Type B pancreatic cell (in vitro differentiated cells): ENCODE results near the gene CEP250. TPM values are rescaled to one million over a fixed set of nuclear protein-coding genes. Genes with fewer than 3 reads are reported as not detected.

Source experiments
- DNase-seq: peaks from one replicate; pipeline ENCODE4 v3.0.0; 2021; ENCODE audit warnings: mixed read lengths; ENCODE audit not compliant: unreplicated experiment; ENCODE audit errors: extremely low spot score
- H3K27ac Mint-ChIP-seq: 2 replicates; pipeline ENCODE4 v1.8.0; 2021; ENCODE audit warnings: mild to moderate bottlenecking, mixed read lengths
- H3K27me3 Mint-ChIP-seq: 2 replicates; pipeline ENCODE4 v1.8.0; 2021; ENCODE audit warnings: mixed read lengths
- H3K36me3 Mint-ChIP-seq: 2 replicates; pipeline ENCODE4 v1.8.0; 2021; ENCODE audit warnings: mixed read lengths
- H3K4me1 Mint-ChIP-seq: one replicate; pipeline ENCODE4 v1.8.0; 2021; ENCODE audit warnings: mixed read lengths; ENCODE audit not compliant: unreplicated experiment
- H3K4me3 Mint-ChIP-seq: 2 replicates; pipeline ENCODE4 v1.8.0; 2021; ENCODE audit warnings: mild to moderate bottlenecking, mixed read lengths
- H3K9me3 Mint-ChIP-seq: 2 replicates; pipeline ENCODE4 v1.8.0; 2021; ENCODE audit warnings: mixed read lengths
- total RNA-seq: library from RNA; stranded (reverse); gene quantifications from 2 replicates; pipeline ENCODE4 v1.2.1, GENCODE V29; 2021; ENCODE audit warnings: low replicate concordance
- TF ChIP-seq, protein P1 (sequence below): fragments of 200-600 bp; sonication (generic); conservative IDR thresholded peaks from 2 replicates; pipeline ENCODE4 v1.5.0; 2021; ENCODE audit warnings: antibody characterized with exemption, mild to moderate bottlenecking

The CEP250 gene
- total RNA-seq, 1 donor from 2014 or later = 57.1 TPM

GRCh38 chr20:35497780-35498189 is 42.4 kb downstream of the CEP250 start:
- no peak overlapping the region for H3K4me3 Mint-ChIP-seq
- no peaks in the 10 kb centered on the region for H3K9me3 Mint-ChIP-seq
- TF ChIP-seq, protein P1, sequence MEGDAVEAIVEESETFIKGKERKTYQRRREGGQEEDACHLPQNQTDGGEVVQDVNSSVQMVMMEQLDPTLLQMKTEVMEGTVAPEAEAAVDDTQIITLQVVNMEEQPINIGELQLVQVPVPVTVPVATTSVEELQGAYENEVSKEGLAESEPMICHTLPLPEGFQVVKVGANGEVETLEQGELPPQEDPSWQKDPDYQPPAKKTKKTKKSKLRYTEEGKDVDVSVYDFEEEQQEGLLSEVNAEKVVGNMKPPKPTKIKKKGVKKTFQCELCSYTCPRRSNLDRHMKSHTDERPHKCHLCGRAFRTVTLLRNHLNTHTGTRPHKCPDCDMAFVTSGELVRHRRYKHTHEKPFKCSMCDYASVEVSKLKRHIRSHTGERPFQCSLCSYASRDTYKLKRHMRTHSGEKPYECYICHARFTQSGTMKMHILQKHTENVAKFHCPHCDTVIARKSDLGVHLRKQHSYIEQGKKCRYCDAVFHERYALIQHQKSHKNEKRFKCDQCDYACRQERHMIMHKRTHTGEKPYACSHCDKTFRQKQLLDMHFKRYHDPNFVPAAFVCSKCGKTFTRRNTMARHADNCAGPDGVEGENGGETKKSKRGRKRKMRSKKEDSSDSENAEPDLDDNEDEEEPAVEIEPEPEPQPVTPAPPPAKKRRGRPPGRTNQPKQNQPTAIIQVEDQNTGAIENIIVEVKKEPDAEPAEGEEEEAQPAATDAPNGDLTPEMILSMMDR = no peak
- H3K36me3 Mint-ChIP-seq = peaks cover 17% of the 10 kb centered on the region
- no peak overlapping the region for H3K27ac Mint-ChIP-seq
- DNase-seq = no peak
- no peaks in the 10 kb centered on the region for H3K27me3 Mint-ChIP-seq
- no peaks in the 10 kb centered on the region for H3K4me1 Mint-ChIP-seq

- TF ChIP-seq, protein P1 = no peak
- H3K36me3 Mint-ChIP-seq = peaks cover 19% of the 10 kb centered on the region
- no peaks in the 10 kb centered on the region for H3K9me3 Mint-ChIP-seq
- DNase-seq = no peak
- no peaks in the 10 kb centered on the region for H3K4me1 Mint-ChIP-seq
- H3K27me3 Mint-ChIP-seq = no peaks in the 10 kb centered on the region
- no peak overlapping the region for H3K4me3 Mint-ChIP-seq
- H3K27ac Mint-ChIP-seq = no peak overlapping the region
These were observed 43.9 kb downstream of the CEP250 start for GRCh38 chr20:35499271-35499670.

- TF ChIP-seq, protein P1 = no peak
- Mint-ChIP-seq H3K27ac (no peak overlapping the region), H3K9me3 (no peaks in the 10 kb centered on the region), H3K27me3 (no peaks in the 10 kb centered on the region), H3K4me1 (no peaks in the 10 kb centered on the region), H3K36me3 (peaks cover 19% of the 10 kb centered on the region), H3K4me3 (no peak overlapping the region)
- no peak for DNase-seq
These were observed 47.0 kb downstream of the CEP250 start for GRCh38 chr20:35502352-35502751.

DNA sequence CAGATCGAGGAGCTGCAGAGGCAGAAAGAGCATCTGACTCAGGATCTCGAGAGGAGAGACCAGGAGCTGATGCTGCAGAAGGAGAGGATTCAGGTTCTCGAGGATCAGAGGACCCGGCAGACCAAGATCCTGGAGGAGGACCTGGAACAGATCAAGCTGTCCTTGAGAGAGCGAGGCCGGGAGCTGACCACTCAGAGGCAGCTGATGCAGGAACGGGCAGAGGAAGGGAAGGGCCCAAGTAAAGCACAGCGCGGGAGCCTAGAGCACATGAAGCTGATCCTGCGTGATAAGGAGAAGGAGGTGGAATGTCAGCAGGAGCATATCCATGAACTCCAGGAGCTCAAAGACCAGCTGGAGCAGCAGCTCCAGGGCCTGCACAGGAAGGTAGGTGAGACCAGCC is 47.9 kb downstream of the CEP250 start:
- no peak overlapping the region for H3K27ac Mint-ChIP-seq

GRCh38 chr20:35503841-35504561 is 48.6 kb downstream of the CEP250 start:
- H3K4me1 Mint-ChIP-seq = no peaks in the 10 kb centered on the region
- no peak overlapping the region for H3K27ac Mint-ChIP-seq
- H3K36me3 Mint-ChIP-seq = peaks cover 19% of the 10 kb centered on the region
- no peak for DNase-seq
- no peaks in the 10 kb centered on the region for H3K9me3 Mint-ChIP-seq
- TF ChIP-seq, protein P1 = no peak
- H3K27me3 Mint-ChIP-seq = no peaks in the 10 kb centered on the region
- no peak overlapping the region for H3K4me3 Mint-ChIP-seq

More for the DNA sequence above, 47.9 kb downstream of the CEP250 start:
- Mint-ChIP-seq H3K36me3 (peaks cover 19% of the 10 kb centered on the region), H3K4me1 (no peaks in the 10 kb centered on the region), H3K27me3 (no peaks in the 10 kb centered on the region), H3K4me3 (no peak overlapping the region), H3K9me3 (no peaks in the 10 kb centered on the region)
- TF ChIP-seq, protein P1 = no peak
- DNase-seq = no peak
